Measurements from ENCODE around the gene DMAC2.

DNA sequence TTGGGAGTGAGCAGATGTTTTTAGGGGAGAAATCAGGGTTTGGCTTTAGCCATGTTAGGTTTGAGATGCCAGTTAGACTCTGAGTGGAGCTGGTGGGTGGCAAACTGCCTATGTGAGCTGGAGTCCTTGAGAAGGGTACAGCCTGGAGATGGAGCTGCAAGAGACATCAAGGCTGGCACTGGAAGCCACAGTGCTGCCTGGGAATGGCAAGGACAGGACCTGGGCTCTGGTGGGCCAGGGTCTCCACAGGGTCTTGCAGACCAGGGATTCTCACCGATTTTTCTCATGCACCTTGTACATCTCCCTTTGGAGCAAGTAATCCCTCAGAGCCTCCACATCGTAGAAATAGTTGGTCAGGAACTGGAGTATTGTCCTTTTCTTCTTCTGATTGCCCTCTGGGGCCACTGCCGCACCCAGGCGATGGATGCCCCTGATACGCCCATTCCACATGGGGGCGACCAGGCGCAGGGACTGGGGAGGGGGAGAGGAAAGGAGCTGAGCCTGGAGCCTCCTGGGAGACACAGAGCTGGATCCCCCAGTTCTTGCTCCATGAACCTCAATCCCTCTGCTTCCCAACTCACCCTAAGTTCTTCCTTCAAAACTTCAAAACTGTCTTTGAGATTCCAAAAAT is 1.7 kb downstream of the DMAC2 start:
- TF ChIP-seq POLR2A (IDR thresholded peaks at IDR 0.05; ENCODE audit: low read length): no peak
- TF ChIP-seq GATA1 (IDR thresholded peaks at IDR 0.05; ENCODE audit: low read depth, low read length): no peak
